Natural killer cell (primary cell): ENCODE measurements around the gene ITGAV. TPM values are rescaled to one million over a fixed set of nuclear protein-coding genes. Genes with fewer than 3 reads are reported as not detected.

Source experiments
- ATAC-seq, 3 donors: fragments of 150-1000 bp in 2 of 3; fragments of 200-7000 bp in 1 of 3; cut with Tn5 transposase; 1 replicate in 1 of 3; 2 replicates in 2 of 3; pipeline ENCODE4 v1.10.0; 2021; ENCODE audit warnings: mild to moderate bottlenecking in 2 of 3, moderate library complexity in 2 of 3
- DNase-seq, 2 donors: peaks; one replicate each; pipeline versions ENCODE4 v3.0.0 to v3.0.0-alpha.2; 2013 to 2021; ENCODE audit warnings: mixed read lengths in 1 of 2
- H3K27ac ChIP-seq: one replicate; pipeline ENCODE4 v1.5.1; 2013; ENCODE audit warnings: mild to moderate bottlenecking, low read length
- H3K27me3 ChIP-seq: one replicate; pipeline ENCODE4 v1.6.1; 2013; ENCODE audit warnings: low read length; ENCODE audit not compliant: control insufficient read depth, insufficient read depth
- H3K36me3 ChIP-seq: one replicate; pipeline ENCODE4 v1.6.1; 2013; ENCODE audit warnings: low read length; ENCODE audit not compliant: control insufficient read depth, insufficient read depth
- H3K4me1 ChIP-seq: one replicate; pipeline ENCODE4 v1.6.1; 2013; ENCODE audit warnings: low read length; ENCODE audit not compliant: control insufficient read depth, insufficient read depth
- H3K4me3 ChIP-seq: one replicate; pipeline ENCODE4 v1.5.1; 2013; ENCODE audit warnings: low read length
- H3K9me3 ChIP-seq: one replicate; pipeline ENCODE4 v1.6.1; 2013; ENCODE audit warnings: low read length; ENCODE audit not compliant: control insufficient read depth, insufficient read depth
- H3K27ac Mint-ChIP-seq, 2 donors: one replicate each; pipeline ENCODE4 v1.8.0; 2022; ENCODE audit warnings: mild to moderate bottlenecking in 2 of 2, mixed read lengths in 2 of 2, moderate library complexity in 1 of 2
- H3K27me3 Mint-ChIP-seq, 2 donors: one replicate each; pipeline ENCODE4 v1.8.0; 2022; ENCODE audit warnings: low read depth in 2 of 2, mixed read lengths in 2 of 2
- H3K36me3 Mint-ChIP-seq: one replicate; pipeline ENCODE4 v1.8.0; 2022; ENCODE audit warnings: mixed read lengths
- H3K4me1 Mint-ChIP-seq, 2 donors: one replicate each; pipeline ENCODE4 v1.8.0; 2022; ENCODE audit warnings: mixed read lengths in 2 of 2
- H3K4me3 Mint-ChIP-seq: one replicate; pipeline ENCODE4 v1.8.0; 2022; ENCODE audit warnings: mild to moderate bottlenecking, moderate library complexity, mixed read lengths
- H3K9me3 Mint-ChIP-seq, 2 donors: one replicate each; pipeline ENCODE4 v1.8.0; 2022; ENCODE audit warnings: mixed read lengths in 2 of 2
- WGBS: methylation state at CpG from one replicate; pipeline ENCODE4 v1.1.7; 2013; ENCODE audit warnings: missing lambda C conversion rate; ENCODE audit not compliant: insufficient coverage; 5-methylcytosine and 5-hydroxymethylcytosine counted together
- intact Hi-C: fragments of 100-400 bp; cut with micrococcal nuclease; formaldehyde crosslinking; loops from one replicate; pipeline ENCODE4 v1.14.2; 2022
- total RNA-seq, 4 donors: library from RNA; stranded (reverse); fragments of 120-200 nt in 1 of 4; gene quantifications; one replicate each; pipeline versions ENCODE4 v1.2.3 to v1.2.4, GENCODE V29; 2013 to 2022
- TF ChIP-seq, protein P1 (sequence below): fragments of 200-600 bp; IDR thresholded peaks from one replicate; pipeline ENCODE4 v1.8.0; 2022; ENCODE audit warnings: antibody characterized with exemption

The ITGAV gene
- total RNA-seq, 3 donors from 2014 or later (not counting 1 experiment from before 2014, with no cell fraction given): 10.7 to 14.7 (median 12.0) TPM

- H3K27ac ChIP-seq: no peak overlapping the region
- 88% methylated on average over 1 of the region's 1 CpG for WGBS
- no peaks in the 10 kb centered on the region for H3K36me3 ChIP-seq
- Mint-ChIP-seq H3K9me3 (peaks cover 0 to 3% of the 10 kb centered on the region in 2 donors), H3K4me3 (no peak overlapping the region), H3K27me3 (peaks cover 27 to 49% of the 10 kb centered on the region in 2 donors), H3K4me1 (peaks cover 15 to 16% of the 10 kb centered on the region in 2 donors), H3K27ac (no peak overlapping the region), H3K36me3 (no peaks in the 10 kb centered on the region)
- peaks cover 5% of the 10 kb centered on the region for H3K27me3 ChIP-seq
- no peak overlapping the region for H3K4me3 ChIP-seq
- ATAC-seq (no peak), DNase-seq (no peak)
- H3K4me1 ChIP-seq: peaks cover 9% of the 10 kb centered on the region
- TF ChIP-seq, protein P1, sequence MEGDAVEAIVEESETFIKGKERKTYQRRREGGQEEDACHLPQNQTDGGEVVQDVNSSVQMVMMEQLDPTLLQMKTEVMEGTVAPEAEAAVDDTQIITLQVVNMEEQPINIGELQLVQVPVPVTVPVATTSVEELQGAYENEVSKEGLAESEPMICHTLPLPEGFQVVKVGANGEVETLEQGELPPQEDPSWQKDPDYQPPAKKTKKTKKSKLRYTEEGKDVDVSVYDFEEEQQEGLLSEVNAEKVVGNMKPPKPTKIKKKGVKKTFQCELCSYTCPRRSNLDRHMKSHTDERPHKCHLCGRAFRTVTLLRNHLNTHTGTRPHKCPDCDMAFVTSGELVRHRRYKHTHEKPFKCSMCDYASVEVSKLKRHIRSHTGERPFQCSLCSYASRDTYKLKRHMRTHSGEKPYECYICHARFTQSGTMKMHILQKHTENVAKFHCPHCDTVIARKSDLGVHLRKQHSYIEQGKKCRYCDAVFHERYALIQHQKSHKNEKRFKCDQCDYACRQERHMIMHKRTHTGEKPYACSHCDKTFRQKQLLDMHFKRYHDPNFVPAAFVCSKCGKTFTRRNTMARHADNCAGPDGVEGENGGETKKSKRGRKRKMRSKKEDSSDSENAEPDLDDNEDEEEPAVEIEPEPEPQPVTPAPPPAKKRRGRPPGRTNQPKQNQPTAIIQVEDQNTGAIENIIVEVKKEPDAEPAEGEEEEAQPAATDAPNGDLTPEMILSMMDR: no peak
- H3K9me3 ChIP-seq: no peaks in the 10 kb centered on the region
- intact Hi-C loops: no loop called here
These were observed 107.7 kb downstream of the ITGAV start for GRCh38 chr2:186697536-186697935.

GRCh38 chr2:186699742-186700141, 109.9 kb downstream of the ITGAV start:
- Mint-ChIP-seq H3K4me1 (peaks cover 7 to 8% of the 10 kb centered on the region in 2 donors), H3K4me3 (no peak overlapping the region), H3K27ac (no peak overlapping the region), H3K27me3 (peaks cover 21 to 47% of the 10 kb centered on the region in 2 donors), H3K36me3 (no peaks in the 10 kb centered on the region), H3K9me3 (peaks cover 0 to 3% of the 10 kb centered on the region in 2 donors)
- TF ChIP-seq, protein P1: no peak
- H3K36me3 ChIP-seq: no peaks in the 10 kb centered on the region
- DNase-seq: no peak
- intact Hi-C loops: no loop called here
- no peak for ATAC-seq
- H3K27me3 ChIP-seq: no peaks in the 10 kb centered on the region
- no peak overlapping the region for H3K4me3 ChIP-seq
- H3K4me1 ChIP-seq: no peaks in the 10 kb centered on the region
- H3K27ac ChIP-seq: no peak overlapping the region
- H3K9me3 ChIP-seq: no peaks in the 10 kb centered on the region

DNA sequence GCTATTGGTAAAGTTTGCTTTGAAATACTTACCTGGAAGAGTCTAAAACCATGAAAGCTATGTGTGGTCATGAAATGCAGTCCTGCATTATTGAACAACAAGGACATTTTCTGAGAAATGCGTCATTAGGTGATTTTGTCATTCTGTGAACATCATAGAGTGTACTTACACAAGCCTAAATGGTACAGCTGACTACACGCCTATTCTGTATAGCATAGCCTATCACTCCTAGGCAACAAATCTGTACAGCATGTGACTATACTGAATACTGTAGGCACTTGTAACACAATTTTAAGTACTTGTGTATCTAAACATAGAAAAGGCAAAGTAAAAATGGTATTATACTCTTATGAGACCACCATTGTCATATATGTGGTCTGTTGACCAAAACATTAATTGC, 112.2 kb downstream of the ITGAV start:
- Histone ChIP-seq H3K4me1 (no peaks in the 10 kb centered on the region), H3K36me3 (no peaks in the 10 kb centered on the region), H3K4me3 (no peak overlapping the region), H3K9me3 (no peaks in the 10 kb centered on the region), H3K27ac (no peak overlapping the region), H3K27me3 (no peaks in the 10 kb centered on the region)
- H3K4me3 Mint-ChIP-seq: no peak overlapping the region
- H3K36me3 Mint-ChIP-seq: no peaks in the 10 kb centered on the region
- H3K27ac Mint-ChIP-seq: no peak overlapping the region
- H3K9me3 Mint-ChIP-seq: peaks cover 0 to 3% of the 10 kb centered on the region in 2 donors
- H3K4me1 Mint-ChIP-seq: no peaks in the 10 kb centered on the region
- DNase-seq (no peak), ATAC-seq (no peak)
- TF ChIP-seq, protein P1: no peak
- WGBS: 95% methylated on average over 2 of the region's 2 CpGs
- intact Hi-C loops: no loop called here
- peaks cover 10 to 28% of the 10 kb centered on the region in 2 donors for H3K27me3 Mint-ChIP-seq

DNA sequence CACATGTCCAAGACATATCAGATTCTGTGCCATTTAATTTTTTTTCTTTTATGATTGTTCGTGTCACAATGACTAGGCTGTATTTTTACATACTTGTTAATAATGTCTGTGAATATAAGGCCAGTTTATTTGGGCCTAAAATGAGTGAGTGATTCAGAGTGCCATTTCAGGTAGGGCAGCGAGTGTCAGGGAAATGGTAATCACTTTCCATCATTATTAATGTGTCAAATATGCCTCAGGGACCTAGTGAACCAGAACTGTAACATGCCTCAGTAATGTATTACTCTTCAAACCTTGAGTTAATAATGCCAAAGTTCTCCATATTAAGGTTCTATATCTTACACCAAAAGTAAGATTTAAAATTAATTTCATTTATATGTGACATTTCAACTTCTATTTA, 112.6 kb downstream of the ITGAV start:
- no peaks in the 10 kb centered on the region for H3K4me1 Mint-ChIP-seq
- H3K36me3 Mint-ChIP-seq: no peaks in the 10 kb centered on the region
- Histone ChIP-seq H3K27me3 (no peaks in the 10 kb centered on the region), H3K9me3 (no peaks in the 10 kb centered on the region), H3K4me1 (no peaks in the 10 kb centered on the region), H3K36me3 (no peaks in the 10 kb centered on the region), H3K27ac (no peak overlapping the region), H3K4me3 (no peak overlapping the region)
- intact Hi-C loops: no loop called here
- WGBS: 84% methylated on average over 2 of the region's 2 CpGs
- DNase-seq (no peak), ATAC-seq (no peak)
- TF ChIP-seq, protein P1: no peak
- peaks cover 10 to 28% of the 10 kb centered on the region in 2 donors for H3K27me3 Mint-ChIP-seq
- peaks cover 0 to 3% of the 10 kb centered on the region in 2 donors for H3K9me3 Mint-ChIP-seq
- no peak overlapping the region for H3K4me3 Mint-ChIP-seq
- H3K27ac Mint-ChIP-seq: no peak overlapping the region
